Natural killer cell (primary cell): Measurements from ENCODE around the gene GASK1A. TPM values are rescaled to one million over a fixed set of nuclear protein-coding genes. Genes with fewer than 3 reads are reported as not detected.

ENCODE experiments used
- ATAC-seq, 3 donors: fragments of 150-1000 bp in 2 of 3; fragments of 200-7000 bp in 1 of 3; cut with Tn5 transposase; 1 replicate in 1 of 3; 2 replicates in 2 of 3; pipeline ENCODE4 v1.10.0; 2021; ENCODE audit warnings: mild to moderate bottlenecking in 2 of 3, moderate library complexity in 2 of 3
- DNase-seq, 2 donors: peaks; one replicate each; pipeline versions ENCODE4 v3.0.0 to v3.0.0-alpha.2; 2013 to 2021; ENCODE audit warnings: mixed read lengths in 1 of 2
- H3K27ac ChIP-seq: one replicate; pipeline ENCODE4 v1.5.1; 2013; ENCODE audit warnings: mild to moderate bottlenecking, low read length
- H3K27me3 ChIP-seq: one replicate; pipeline ENCODE4 v1.6.1; 2013; ENCODE audit warnings: low read length; ENCODE audit not compliant: control insufficient read depth, insufficient read depth
- H3K36me3 ChIP-seq: one replicate; pipeline ENCODE4 v1.6.1; 2013; ENCODE audit warnings: low read length; ENCODE audit not compliant: control insufficient read depth, insufficient read depth
- H3K4me1 ChIP-seq: one replicate; pipeline ENCODE4 v1.6.1; 2013; ENCODE audit warnings: low read length; ENCODE audit not compliant: control insufficient read depth, insufficient read depth
- H3K4me3 ChIP-seq: one replicate; pipeline ENCODE4 v1.5.1; 2013; ENCODE audit warnings: low read length
- H3K9me3 ChIP-seq: one replicate; pipeline ENCODE4 v1.6.1; 2013; ENCODE audit warnings: low read length; ENCODE audit not compliant: control insufficient read depth, insufficient read depth
- H3K27ac Mint-ChIP-seq, 2 donors: one replicate each; pipeline ENCODE4 v1.8.0; 2022; ENCODE audit warnings: mild to moderate bottlenecking in 2 of 2, mixed read lengths in 2 of 2, moderate library complexity in 1 of 2
- H3K27me3 Mint-ChIP-seq, 2 donors: one replicate each; pipeline ENCODE4 v1.8.0; 2022; ENCODE audit warnings: low read depth in 2 of 2, mixed read lengths in 2 of 2
- H3K36me3 Mint-ChIP-seq: one replicate; pipeline ENCODE4 v1.8.0; 2022; ENCODE audit warnings: mixed read lengths
- H3K4me1 Mint-ChIP-seq, 2 donors: one replicate each; pipeline ENCODE4 v1.8.0; 2022; ENCODE audit warnings: mixed read lengths in 2 of 2
- H3K4me3 Mint-ChIP-seq: one replicate; pipeline ENCODE4 v1.8.0; 2022; ENCODE audit warnings: mild to moderate bottlenecking, moderate library complexity, mixed read lengths
- H3K9me3 Mint-ChIP-seq, 2 donors: one replicate each; pipeline ENCODE4 v1.8.0; 2022; ENCODE audit warnings: mixed read lengths in 2 of 2
- CTCF ChIP-seq: fragments of 200-600 bp; IDR thresholded peaks from one replicate; pipeline ENCODE4 v1.8.0; 2022; ENCODE audit warnings: antibody characterized with exemption
- WGBS: methylation state at CpG from one replicate; pipeline ENCODE4 v1.1.7; 2013; ENCODE audit warnings: missing lambda C conversion rate; ENCODE audit not compliant: insufficient coverage; 5-methylcytosine and 5-hydroxymethylcytosine counted together
- intact Hi-C: fragments of 100-400 bp; cut with micrococcal nuclease; formaldehyde crosslinking; loops from one replicate; pipeline ENCODE4 v1.14.2; 2022
- total RNA-seq, 4 donors: library from RNA; stranded (reverse); fragments of 120-200 nt in 1 of 4; gene quantifications; one replicate each; pipeline versions ENCODE4 v1.2.3 to v1.2.4, GENCODE V29; 2013 to 2022

Gene GASK1A
- total RNA-seq, 3 donors from 2014 or later (not counting 1 experiment from before 2014, with no cell fraction given) = 0.12 to 0.34 TPM; not detected in 1

GRCh38 chr3:43013256-43013655 is 34.1 kb downstream of the GASK1A start:
- no peak overlapping the region for H3K27ac Mint-ChIP-seq
- Histone ChIP-seq H3K4me1 (peaks cover 37% of the 10 kb centered on the region), H3K4me3 (no peak overlapping the region), H3K27ac (peak overlapping the region; percentile 97), H3K36me3 (no peaks in the 10 kb centered on the region), H3K9me3 (peaks cover 70% of the 10 kb centered on the region), H3K27me3 (no peaks in the 10 kb centered on the region)
- H3K4me1 Mint-ChIP-seq = no peaks in the 10 kb centered on the region
- intact Hi-C loops = loop anchor here (1.0 to 5.0 kb wide), 2 partner anchors 274 to 334 kb away; partner anchors contain the start of gene SNRK
- no peak for TF ChIP-seq CTCF
- no peak overlapping the region for H3K4me3 Mint-ChIP-seq
- 46% methylated on average over 2 of the region's 2 CpGs for WGBS
- no peaks in the 10 kb centered on the region for H3K36me3 Mint-ChIP-seq
- no peaks in the 10 kb centered on the region for H3K9me3 Mint-ChIP-seq
- H3K27me3 Mint-ChIP-seq = no peaks in the 10 kb centered on the region
- peak in 1 of 2 donors; percentile 32 for DNase-seq
- peak in 1 of 3 donors; percentile 2 for ATAC-seq

GRCh38 chr3:43013743-43014155 is 34.6 kb downstream of the GASK1A start:
- peak in 2 of 3 donors; percentile 6 to 12 for ATAC-seq
- peak; percentile 52 to 66 for DNase-seq
- H3K27me3 ChIP-seq = no peaks in the 10 kb centered on the region
- Mint-ChIP-seq H3K27ac (no peak overlapping the region), H3K9me3 (no peaks in the 10 kb centered on the region), H3K4me3 (no peak overlapping the region), H3K4me1 (no peaks in the 10 kb centered on the region), H3K27me3 (no peaks in the 10 kb centered on the region), H3K36me3 (no peaks in the 10 kb centered on the region)
- H3K36me3 ChIP-seq = no peaks in the 10 kb centered on the region
- peak overlapping the region; percentile 97 for H3K27ac ChIP-seq
- intact Hi-C loops = loop anchor here (1.0 to 5.0 kb wide), 2 partner anchors 274 to 334 kb away; partner anchors contain the start of gene SNRK
- peaks cover 37% of the 10 kb centered on the region for H3K4me1 ChIP-seq
- H3K4me3 ChIP-seq = no peak overlapping the region
- no peak for TF ChIP-seq CTCF
- H3K9me3 ChIP-seq = peaks cover 72% of the 10 kb centered on the region
- 8% methylated on average over 2 of the region's 2 CpGs for WGBS

GRCh38 chr3:43014241-43014640 is 35.1 kb downstream of the GASK1A start:
- Histone ChIP-seq H3K27me3 (no peaks in the 10 kb centered on the region), H3K4me1 (peaks cover 37% of the 10 kb centered on the region), H3K4me3 (no peak overlapping the region), H3K36me3 (no peaks in the 10 kb centered on the region), H3K27ac (peak overlapping the region; percentile 97), H3K9me3 (peaks cover 73% of the 10 kb centered on the region)
- ATAC-seq (no peak), DNase-seq (no peak)
- no peak overlapping the region for H3K27ac Mint-ChIP-seq
- no peaks in the 10 kb centered on the region for H3K36me3 Mint-ChIP-seq
- peaks cover 0 to 4% of the 10 kb centered on the region in 2 donors for H3K4me1 Mint-ChIP-seq
- H3K27me3 Mint-ChIP-seq = no peaks in the 10 kb centered on the region
- intact Hi-C loops = loop anchor here (5.0 kb wide), 1 partner anchor 273 kb away; the partner anchor contains the start of gene SNRK
- TF ChIP-seq CTCF = no peak
- 28% methylated on average over 3 of the region's 3 CpGs for WGBS
- H3K9me3 Mint-ChIP-seq = no peaks in the 10 kb centered on the region
- no peak overlapping the region for H3K4me3 Mint-ChIP-seq

GRCh38 chr3:43014956-43015355 is 35.8 kb downstream of the GASK1A start:
- peaks cover 0 to 9% of the 10 kb centered on the region in 2 donors for H3K4me1 Mint-ChIP-seq
- H3K27me3 Mint-ChIP-seq = no peaks in the 10 kb centered on the region
- Histone ChIP-seq H3K4me1 (peaks cover 37% of the 10 kb centered on the region), H3K27ac (peak overlapping the region; percentile 97), H3K9me3 (peaks cover 73% of the 10 kb centered on the region), H3K36me3 (no peaks in the 10 kb centered on the region), H3K27me3 (no peaks in the 10 kb centered on the region), H3K4me3 (no peak overlapping the region)
- no peak for TF ChIP-seq CTCF
- DNase-seq (peak; percentile 41 to 48), ATAC-seq (no peak)
- H3K27ac Mint-ChIP-seq = no peak overlapping the region
- 6% methylated on average over 1 of the region's 1 CpG for WGBS
- H3K4me3 Mint-ChIP-seq = no peak overlapping the region
- no peaks in the 10 kb centered on the region for H3K9me3 Mint-ChIP-seq
- H3K36me3 Mint-ChIP-seq = no peaks in the 10 kb centered on the region
- intact Hi-C loops = loop anchor here (5.0 kb wide), 1 partner anchor 272 kb away; the partner anchor contains the start of gene SNRK
